Left forelimb (tissue), 1 donor: ENCODE results near the gene KLK14.
A peak's percentile ranks its signal among the peaks of the same experiment; 100 is the strongest.

Experiments
- DNase-seq: peaks from one replicate; pipeline ENCODE4 v3.0.0-alpha.2; 2018; ENCODE audit warnings: low spot score

Gene KLK14

DNA sequence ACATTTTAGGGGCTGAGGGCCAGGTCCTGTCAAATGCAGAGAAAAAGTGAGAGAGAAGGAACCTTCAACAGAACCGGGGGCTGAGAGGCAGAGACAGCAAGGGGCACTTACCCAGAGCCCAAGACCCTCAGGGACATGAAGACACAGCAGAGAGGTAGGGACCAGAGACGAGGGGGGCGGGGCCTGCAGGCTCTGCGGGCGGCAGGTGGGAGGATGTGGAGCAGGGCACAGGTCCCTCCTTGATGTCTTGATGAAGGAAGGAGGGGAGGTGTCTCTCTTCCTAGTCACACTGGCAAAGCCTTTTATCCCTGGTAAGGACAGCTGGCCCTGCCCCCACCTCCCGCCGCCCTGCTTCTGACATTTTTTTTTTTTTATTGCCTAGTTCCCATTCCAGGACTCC, at the start of gene KLK14:
Gene KLK14, minus strand, starts transcription at position 277 of the 400 bp plus-strand sequence. Its CDS starts 273 bp downstream, at position 4.
- DNase-seq = no peak

GRCh38 chr19:51131780-51132680, 49.3 kb upstream of the KLK14 start:
- peak; percentile 47 for DNase-seq

- DNase-seq = no peak
Observed at GRCh38 chr19:51129716-51130115, 47.0 kb upstream of the KLK14 start.

GRCh38 chr19:51128227-51128626, 45.5 kb upstream of the KLK14 start:
- no peak for DNase-seq

GRCh38 chr19:51127755-51128154, 45.1 kb upstream of the KLK14 start:
- peak; percentile 46 for DNase-seq

- no peak for DNase-seq
Observed at GRCh38 chr19:51127032-51127431, 44.3 kb upstream of the KLK14 start.

DNA sequence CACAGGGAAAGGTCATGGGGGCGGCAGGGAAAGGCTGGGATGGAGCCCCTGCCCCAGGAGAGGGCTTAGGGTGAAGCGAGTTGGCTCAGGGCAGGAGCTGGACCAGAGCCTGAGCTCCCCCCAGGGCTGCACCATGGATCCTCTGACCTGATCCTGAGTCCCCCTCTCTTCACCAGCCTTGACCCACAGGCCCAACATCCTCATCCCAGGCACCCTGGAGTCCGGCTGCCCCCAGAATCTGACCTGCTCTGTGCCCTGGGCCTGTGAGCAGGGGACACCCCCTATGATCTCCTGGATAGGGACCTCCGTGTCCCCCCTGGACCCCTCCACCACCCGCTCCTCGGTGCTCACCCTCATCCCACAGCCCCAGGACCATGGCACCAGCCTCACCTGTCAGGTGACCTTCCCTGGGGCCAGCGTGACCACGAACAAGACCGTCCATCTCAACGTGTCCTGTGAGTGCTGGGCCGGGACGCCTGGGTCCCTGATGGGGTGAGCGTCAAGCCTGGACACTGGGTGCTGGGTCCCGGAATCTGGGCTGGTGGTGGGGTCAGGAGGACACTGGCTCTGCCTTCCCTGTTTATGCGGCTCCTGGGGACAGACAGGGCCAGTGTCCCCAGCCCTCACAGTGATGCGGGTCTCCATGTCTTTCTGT, 42.9 kb upstream of the KLK14 start:
- DNase-seq = no peak

DNA sequence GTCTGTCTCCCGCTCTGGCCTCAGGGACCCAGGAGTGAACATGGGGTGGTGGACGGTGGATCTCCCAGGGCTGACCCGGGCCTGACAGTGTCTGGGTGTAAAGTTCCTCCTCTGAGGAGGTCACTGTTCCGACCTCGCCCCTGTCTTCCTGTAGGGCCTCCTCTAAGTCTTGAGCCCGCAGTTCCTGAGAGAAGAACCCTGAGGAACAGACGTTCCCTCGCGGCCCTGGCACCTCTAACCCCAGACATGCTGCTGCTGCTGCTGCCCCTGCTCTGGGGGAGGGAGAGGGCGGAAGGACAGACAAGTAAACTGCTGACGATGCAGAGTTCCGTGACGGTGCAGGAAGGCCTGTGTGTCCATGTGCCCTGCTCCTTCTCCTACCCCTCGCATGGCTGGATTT, 42.0 kb upstream of the KLK14 start, which contains the start of gene SIGLEC9:
Gene SIGLEC9, plus strand, starts transcription at position 178 of the 400 bp plus-strand sequence. Its CDS starts 69 bp downstream, at position 247.
- no peak for DNase-seq

DNA sequence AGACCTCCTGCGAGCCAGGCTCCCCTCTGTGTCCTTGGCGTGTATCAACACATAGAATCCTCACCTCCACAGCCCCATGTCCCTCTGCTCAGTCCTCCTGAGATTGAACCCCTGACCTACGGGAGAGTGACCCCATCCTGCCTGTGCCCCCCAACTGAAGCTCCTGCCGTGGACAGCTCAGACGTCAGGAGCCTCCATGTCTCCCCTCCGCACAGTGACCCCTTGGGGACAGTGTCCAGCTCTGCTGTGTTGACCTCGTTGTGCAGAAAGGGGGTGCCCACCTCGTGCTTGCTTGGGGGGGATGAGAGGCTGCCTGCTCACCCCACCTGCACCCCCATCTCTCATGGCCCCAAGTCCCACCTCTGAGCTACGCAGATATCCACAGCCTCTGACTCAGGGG, 41.5 kb upstream of the KLK14 start:
- no peak for DNase-seq

DNA sequence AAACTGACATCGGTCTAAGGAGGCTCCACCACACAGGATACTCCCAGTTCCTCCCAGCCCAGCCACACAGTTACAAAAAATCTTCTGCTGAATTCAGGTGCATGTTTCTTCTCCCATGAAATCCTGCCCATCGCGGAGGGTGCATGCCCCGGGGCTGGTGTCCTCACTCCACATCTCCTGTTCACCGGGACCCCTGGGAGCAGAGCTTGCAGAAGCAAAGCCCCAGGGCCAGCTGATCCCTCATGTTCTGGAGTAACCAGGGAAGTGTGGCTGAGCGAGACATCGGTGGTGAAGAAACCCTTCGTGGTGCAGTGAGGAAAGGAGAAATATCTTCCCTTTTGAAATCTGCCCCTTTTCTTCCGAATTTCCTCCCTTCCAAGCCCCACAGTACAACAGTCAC, 41.1 kb upstream of the KLK14 start:
- no peak for DNase-seq

GRCh38 chr19:51123381-51123800, 40.7 kb upstream of the KLK14 start:
- DNase-seq = no peak

DNA sequence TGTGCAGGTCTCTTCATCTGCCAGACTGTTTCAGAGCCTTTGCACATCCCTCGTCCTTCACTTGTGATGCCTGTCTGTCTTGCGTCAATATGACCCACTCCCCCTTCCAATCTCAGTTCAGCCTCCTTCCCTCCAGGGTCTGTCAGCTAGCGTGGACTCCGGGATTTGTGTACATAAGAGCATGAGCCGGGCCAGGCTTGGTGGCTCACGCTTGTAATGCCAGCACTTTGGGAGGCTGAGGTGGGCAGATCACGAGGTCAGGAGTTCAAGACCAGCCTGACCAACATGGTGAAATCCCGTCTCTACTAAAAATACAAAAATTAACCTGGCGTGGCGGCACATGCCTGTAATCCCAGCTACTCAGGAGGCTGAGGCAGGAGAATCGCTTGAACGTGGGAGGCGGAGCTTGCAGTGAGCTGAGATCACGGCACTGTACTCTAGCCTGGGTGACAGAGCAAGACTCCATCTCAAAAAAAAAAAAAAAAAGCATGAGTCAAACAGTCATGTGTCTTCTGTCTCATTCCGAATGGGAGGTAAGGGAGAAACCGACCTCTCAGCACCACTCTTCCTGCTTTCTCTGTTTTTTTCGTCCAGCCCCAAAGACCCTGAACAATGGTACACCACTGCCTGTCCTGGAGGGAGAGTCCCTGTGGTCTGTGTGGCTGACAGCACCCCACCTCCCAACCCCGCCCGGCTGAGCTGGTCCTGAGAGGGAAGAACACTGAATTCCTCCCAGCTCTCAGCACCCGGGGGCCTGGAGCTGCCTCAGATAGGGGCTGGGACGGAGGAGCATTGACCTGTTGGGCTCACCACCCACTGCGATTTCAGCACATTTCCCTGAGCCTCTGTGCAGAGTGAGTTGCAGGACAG, 39.7 kb upstream of the KLK14 start:
- DNase-seq = no peak

DNA sequence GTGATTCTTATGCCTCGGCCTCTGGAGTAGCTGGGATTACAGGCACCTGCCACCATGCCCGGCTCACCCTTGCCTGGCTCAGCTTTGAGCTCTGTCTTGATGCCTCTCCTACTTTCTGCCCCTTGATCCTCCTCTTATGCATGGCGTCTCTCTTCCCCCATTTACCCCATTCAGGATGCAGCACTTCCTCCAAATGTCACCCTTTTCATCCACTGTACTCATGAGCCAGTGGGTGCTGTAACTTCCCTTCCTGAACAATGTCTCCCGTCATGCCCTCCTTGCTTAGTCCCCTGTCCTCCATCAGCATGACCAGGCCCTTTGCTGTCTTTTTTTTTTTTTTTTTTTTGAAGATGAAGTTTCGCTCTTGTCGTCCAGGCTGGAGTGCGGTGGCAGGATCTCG, 38.6 kb upstream of the KLK14 start:
- DNase-seq = no peak

DNA sequence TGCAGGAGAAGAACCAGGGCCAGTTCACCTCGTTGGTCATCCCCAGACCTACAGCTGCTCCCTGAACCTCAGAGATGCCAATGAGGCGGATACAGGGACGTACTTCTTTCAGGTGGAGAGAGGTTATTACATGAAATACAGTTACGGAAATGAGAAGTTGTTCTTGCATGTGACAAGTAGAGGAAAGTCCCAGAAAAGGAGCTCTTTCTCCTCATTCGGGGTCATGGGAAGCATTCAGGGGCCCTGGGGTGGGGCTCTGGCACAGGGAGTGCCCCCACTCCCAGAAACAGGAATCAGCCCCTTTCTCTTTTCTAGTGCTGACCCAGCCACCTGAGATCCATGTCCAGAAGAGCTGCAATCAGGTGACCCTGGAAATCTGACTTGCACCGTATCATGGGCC, 37.5 kb upstream of the KLK14 start:
- no peak for DNase-seq

GRCh38 chr19:51119611-51120010, 36.9 kb upstream of the KLK14 start:
- DNase-seq = no peak

DNA sequence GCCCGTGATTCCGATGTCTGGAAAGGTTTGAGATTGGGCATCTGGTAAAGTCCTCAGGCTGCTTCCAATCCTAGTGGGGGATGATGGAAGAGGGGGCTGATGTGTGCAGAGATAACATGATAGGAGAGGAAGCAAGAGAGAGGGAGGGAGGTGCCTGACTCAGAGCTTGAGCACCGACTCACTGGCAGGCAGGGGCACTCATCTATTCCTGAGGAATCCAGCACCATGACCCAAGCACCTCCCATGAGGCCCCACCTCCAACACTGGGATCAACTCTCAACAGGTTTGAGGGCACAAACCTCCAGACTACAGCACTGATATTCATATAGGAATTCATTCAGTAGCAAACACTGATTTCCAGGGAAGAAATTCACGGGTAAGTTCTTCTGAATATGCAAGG, 36.4 kb upstream of the KLK14 start:
- no peak for DNase-seq

- DNase-seq = no peak
Observed at GRCh38 chr19:51116736-51117286, 34.1 kb upstream of the KLK14 start.

DNA sequence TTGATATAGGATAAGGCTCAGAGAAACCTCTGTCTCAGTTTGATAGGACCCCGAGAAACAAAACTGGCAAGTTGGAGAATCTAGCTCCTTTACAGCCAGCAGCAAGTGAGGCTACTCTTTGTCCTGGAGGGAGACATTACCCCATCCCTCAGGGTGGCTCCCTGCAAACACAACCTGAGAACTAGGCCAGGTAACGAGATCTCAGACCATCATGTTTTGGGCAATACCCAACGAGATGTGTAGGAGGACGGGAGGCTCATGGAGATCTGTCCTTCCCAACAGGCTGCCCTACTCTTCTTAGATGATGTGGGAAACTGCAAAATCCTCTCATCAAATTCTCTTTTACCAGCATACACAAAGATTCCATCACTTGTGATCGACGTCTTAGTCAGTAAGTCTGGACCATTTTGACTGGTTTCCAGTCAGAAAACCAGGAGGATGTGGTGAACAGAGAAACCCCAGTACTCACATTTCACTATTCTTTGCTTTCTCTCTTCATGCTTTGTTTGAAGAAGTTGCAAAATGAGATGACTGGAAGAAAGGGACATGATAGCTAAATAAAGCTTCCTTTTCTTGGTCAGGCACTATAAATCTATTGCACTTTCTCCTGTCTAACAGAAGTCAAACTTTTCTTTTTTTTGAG, 31.5 kb upstream of the KLK14 start:
- no peak for DNase-seq

GRCh38 chr19:51111606-51112005, 28.9 kb upstream of the KLK14 start:
- DNase-seq = no peak

DNA sequence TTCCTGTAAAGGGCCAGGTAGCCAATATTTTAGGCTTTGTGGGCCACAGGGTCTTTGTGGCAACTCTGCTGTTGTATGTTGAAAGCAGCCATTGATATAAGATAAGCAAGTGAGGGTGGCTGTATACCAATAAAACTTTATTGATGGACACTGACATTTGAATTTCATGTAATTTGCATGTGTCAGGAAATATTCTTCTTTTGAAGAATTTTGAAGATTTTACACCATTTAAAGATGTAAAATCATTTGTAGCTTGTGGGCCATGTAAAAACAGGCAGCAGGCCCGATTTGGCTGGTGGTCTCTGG, 27.9 kb upstream of the KLK14 start:
- no peak for DNase-seq

DNA sequence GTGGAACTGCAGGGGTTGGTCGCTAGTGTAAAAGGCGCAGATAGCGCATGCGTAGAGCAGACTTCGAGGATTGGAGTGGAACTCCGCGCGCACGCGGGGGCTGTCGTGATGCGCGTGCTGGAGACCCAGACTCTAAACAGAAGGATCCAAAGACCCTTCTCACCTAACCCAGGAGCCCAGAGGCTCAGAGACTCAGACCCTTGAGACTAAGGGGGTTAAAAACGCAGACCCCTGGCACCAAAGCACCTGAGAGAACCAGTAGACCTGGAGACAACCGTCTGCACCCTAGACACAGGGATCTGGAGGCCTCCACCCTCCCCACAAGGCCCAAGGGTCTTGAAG, 26.1 kb upstream of the KLK14 start:
- no peak for DNase-seq
